Measurements from ENCODE around the gene LCN12.

The LCN12 gene

GRCh38 chr9:136974817-136975535, 22.9 kb downstream of the LCN12 start:
- DNase-seq = no peak

DNA sequence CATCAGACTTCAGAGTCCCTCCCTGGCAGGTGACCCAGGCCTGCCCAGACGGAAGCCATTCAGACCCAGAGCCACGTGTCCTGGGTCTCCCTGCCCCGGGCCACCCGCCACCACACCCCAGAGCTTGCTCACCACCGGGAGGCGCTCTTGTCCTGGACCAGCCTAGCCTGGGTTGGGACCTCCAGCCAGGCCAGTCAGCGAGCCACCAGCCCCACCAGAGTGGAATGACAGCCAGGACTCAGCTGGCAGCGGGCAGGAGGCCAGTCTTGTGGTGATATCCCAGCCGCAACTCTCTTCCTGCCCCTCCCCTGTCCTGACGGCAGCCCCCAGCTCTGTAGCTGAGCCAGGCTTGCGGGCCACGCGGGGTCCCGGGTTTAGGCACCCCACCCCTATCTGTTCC, 23.6 kb downstream of the LCN12 start:
- DNase-seq = no peak

DNA sequence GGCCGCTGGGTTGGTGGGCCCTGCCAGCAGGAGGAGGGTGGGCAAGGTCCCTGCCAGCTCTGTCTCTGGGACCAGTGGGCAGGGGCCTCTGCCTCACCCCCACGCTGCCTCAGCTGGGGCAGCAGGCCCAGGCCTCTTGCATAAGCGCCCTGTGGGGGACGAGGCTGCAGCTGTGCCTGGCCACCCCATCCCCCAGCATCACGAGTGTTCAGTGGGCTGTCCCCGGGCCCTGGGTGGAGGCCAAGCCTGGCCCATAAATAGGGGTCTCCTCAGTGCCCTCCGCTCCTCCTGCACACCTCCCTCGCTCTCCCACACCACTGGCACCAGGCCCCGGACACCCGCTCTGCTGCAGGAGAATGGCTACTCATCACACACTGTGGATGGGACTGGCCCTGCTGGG, 25.1 kb downstream of the LCN12 start, which contains the start of gene PTGDS:
TSS of gene PTGDS (plus strand) at position 282 of the 400 bp plus-strand sequence. CDS start at position 357, 75 bp downstream.
- no peak for DNase-seq

GRCh38 chr9:136977649-136978072, 25.6 kb downstream of the LCN12 start:
- DNase-seq = no peak

DNA sequence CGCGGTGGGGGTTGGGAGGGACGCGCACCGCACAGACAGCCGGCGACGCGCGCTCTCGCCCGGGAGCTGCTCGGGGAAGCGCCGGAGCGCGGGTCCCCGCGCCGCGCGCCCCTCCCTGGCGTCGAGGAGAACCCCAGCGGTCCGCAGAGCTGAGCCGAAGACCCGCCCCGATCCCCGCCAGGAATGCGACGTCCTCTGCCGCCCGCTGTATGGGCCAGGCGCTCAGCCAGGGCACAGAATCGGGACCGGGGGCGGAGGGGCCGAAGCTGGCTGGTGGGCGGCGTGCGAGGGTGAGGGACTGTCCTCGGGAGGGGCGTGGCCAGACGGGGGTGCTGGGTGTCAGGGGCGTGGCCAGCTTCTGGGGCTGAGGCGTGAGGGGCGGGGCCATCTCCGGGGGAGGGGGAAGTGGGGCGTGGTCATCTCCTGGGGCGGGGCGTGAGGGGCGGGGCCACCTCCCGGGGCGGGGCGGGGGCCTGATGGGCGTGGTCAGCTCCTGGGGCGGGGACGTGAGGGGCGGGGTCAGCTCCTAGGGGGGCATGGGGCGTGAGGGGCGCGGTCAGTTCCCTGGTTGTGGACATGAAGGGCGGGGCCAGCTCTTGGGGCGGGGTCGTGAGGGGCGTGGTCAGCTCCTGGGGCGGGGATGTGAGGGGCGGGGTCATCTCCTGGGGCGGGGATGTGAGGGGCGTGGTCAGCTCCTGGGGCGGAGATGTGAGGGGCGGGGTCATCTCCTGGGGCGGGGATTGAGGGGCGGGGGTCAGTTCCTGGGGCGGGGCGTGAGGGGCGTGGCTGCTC, 26.2 kb downstream of the LCN12 start:
- DNase-seq = peak; percentile 75

- no peak for DNase-seq
Measured at GRCh38 chr9:136978865-136979544, 26.9 kb downstream of the LCN12 start.

GRCh38 chr9:136979769-136980587, 27.9 kb downstream of the LCN12 start:
- no peak for DNase-seq

DNA sequence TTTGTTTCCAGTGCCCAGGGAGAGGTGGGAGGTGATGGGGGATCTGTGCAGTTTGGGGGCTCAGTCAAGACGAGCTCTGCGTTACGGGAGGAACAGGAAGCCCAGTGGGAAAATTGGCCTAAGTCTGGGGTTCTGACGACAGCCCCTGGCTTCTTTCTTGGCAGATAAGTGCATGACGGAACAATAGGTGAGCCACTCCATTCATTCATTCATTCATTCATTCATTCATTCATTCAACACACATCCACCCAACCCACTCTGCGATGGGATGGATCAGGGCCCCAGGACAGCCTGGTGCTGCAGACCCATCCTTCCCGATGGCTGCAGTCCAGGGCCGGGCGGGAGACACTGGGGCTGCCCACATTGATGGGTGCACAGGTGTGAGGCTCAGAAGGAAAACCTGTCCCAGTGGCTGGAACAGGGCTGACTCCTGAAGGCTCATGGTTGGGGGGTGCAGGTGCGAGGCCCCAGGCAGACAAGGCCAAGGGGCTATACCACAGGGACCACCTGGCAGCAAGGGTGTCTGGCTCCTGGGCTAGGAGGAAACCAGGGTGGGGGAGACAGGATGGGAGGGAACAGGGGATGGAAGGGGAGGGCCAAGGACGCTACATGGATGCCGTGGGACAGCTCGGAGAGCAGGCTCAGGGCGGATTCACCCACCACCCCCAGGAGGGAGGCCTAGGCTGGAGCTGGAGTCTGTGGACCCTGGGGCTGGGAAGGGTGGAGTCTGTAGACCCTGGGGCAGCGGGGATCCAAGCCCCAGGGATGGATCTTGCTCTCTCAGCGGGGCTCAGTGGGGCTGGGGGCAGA, 28.8 kb downstream of the LCN12 start:
- no peak for DNase-seq

GRCh38 chr9:136981588-136982231, 29.6 kb downstream of the LCN12 start:
- no peak for DNase-seq

GRCh38 chr9:136982232-136983051, 30.4 kb downstream of the LCN12 start, which contains the start of gene LCNL1:
LCNL1 (plus strand) TSS chr9:136982993; CDS start chr9:136983587, 594 bp downstream.
- no peak for DNase-seq

GRCh38 chr9:136983167-136983566, 31.1 kb downstream of the LCN12 start:
- no peak for DNase-seq

- DNase-seq = no peak
Measured at GRCh38 chr9:136983656-136984314, 31.7 kb downstream of the LCN12 start.

DNA sequence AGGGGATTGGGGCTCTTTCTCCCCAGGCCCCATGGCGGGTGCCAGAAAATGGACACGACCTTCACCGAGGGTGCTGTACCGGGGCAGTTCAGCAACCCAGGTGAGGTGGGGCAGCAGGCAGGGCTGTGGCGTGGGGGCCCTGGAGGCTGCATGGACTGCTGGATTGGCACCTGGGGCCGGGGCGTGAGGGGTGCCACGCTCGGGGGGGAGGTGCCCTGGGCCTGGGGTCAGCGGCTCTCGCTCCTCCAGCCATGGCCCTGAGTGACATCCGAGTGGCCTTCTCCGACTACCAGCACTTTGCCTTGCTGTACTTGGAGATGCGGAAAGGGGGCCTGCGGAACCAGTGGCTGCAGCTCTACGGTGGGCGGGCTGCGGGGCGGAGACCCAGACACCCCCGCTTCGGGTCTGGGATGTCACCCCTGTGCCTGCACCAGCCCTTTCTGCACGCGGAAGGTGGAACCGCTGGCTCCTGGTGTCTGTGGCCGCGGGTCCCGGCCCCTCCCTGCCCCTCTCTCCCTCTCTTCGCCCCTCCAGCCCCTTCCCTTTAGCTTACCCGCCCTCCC, 32.5 kb downstream of the LCN12 start:
- no peak for DNase-seq

GRCh38 chr9:136985027-136985602, 33.0 kb downstream of the LCN12 start:
- DNase-seq = no peak

- no peak for DNase-seq
Measured at GRCh38 chr9:136985853-136986252, 33.8 kb downstream of the LCN12 start.

DNA sequence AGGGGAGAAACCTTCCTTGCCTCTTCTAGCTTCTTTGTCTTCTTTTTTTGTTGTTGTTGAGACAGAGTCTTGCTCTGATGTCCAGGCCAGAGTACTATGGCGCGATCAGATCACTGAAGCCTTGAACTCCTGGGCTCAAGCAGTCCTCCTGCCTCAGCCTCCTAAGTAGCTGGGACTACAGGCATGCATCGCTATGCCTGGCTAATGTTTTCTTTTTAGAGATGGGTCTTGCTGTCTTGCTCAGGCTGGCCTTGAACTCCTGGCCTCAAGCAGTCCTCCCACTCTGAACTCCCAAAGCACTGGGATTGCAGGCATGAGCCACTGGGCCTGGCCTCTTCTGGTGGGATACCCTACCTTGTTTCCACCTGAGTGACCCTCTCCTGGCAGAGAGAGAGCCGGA, 36.8 kb downstream of the LCN12 start:
- no peak for DNase-seq

GRCh38 chr9:136990242-136990911, 38.3 kb downstream of the LCN12 start:
- DNase-seq = no peak

Measured in activated gamma-delta T cell (primary cell).